NCI-H510A (cell line): ENCODE data around the gene SPIN1.

Experiments used
- DNase-seq: peaks from one replicate; lab custom pipeline; 2025; lab: John Stamatoyannopoulos, UW

SPIN1 gene

GRCh38 chr9:88388886-88389605 lies 802 bp downstream of the SPIN1 start:
- DNase-seq = peak; percentile 65

- DNase-seq = no peak
Observed at GRCh38 chr9:88390371-88390990, 2.2 kb downstream of the SPIN1 start.

- DNase-seq = no peak
Observed at GRCh38 chr9:88391236-88391635, 3.0 kb downstream of the SPIN1 start.

GRCh38 chr9:88391921-88392320 lies 3.7 kb downstream of the SPIN1 start:
- DNase-seq = no peak

GRCh38 chr9:88392549-88392948 lies 4.3 kb downstream of the SPIN1 start:
- DNase-seq = no peak

GRCh38 chr9:88396836-88397577 lies 8.8 kb downstream of the SPIN1 start:
- DNase-seq = no peak

- no peak for DNase-seq
Observed at GRCh38 chr9:88398016-88398415, 9.8 kb downstream of the SPIN1 start.

GRCh38 chr9:88399966-88400365 lies 11.7 kb downstream of the SPIN1 start:
- DNase-seq = no peak

- DNase-seq = no peak
Observed at GRCh38 chr9:88403340-88403739, 15.1 kb downstream of the SPIN1 start.

- DNase-seq = no peak
Observed at GRCh38 chr9:88406051-88406450, 17.8 kb downstream of the SPIN1 start.

GRCh38 chr9:88411471-88411870 lies 23.2 kb downstream of the SPIN1 start:
- no peak for DNase-seq

- DNase-seq = no peak
Observed at GRCh38 chr9:88414298-88414697, 26.1 kb downstream of the SPIN1 start.

- DNase-seq = no peak
Observed at GRCh38 chr9:88418025-88418424, 29.8 kb downstream of the SPIN1 start.

GRCh38 chr9:88418715-88419540 lies 30.7 kb downstream of the SPIN1 start:
- DNase-seq = no peak

- no peak for DNase-seq
Observed at GRCh38 chr9:88420227-88420626, 32.0 kb downstream of the SPIN1 start.

GRCh38 chr9:88421348-88421747 lies 33.1 kb downstream of the SPIN1 start:
- DNase-seq = no peak

GRCh38 chr9:88425538-88425950 lies 37.3 kb downstream of the SPIN1 start:
- no peak for DNase-seq

GRCh38 chr9:88426651-88427050 lies 38.4 kb downstream of the SPIN1 start:
- no peak for DNase-seq

GRCh38 chr9:88429595-88430430 lies 41.6 kb downstream of the SPIN1 start:
- DNase-seq = no peak

GRCh38 chr9:88433583-88434255 lies 45.5 kb downstream of the SPIN1 start:
- DNase-seq = no peak

GRCh38 chr9:88435336-88435735 lies 47.1 kb downstream of the SPIN1 start:
- no peak for DNase-seq
